Right atrium auricular region (tissue), 2 donors: ENCODE results near the gene CCDC148. TPM values are rescaled to one million over a fixed set of nuclear protein-coding genes. Genes with fewer than 3 reads are reported as not detected.

Experiments
- DNase-seq: peaks from one replicate; pipeline ENCODE4 v3.0.0-alpha.2; 2019; ENCODE audit warnings: low spot score
- H3K27ac ChIP-seq, 2 donors: fragments of 200-600 bp; sonication (generic); 1 replicate in 1 of 2; 2 replicates in 1 of 2; pipeline ENCODE4 v1.5.1; 2016 to 2019
- H3K27me3 ChIP-seq, 2 donors: fragments of 200-600 bp; sonication (generic); one replicate each; pipeline versions ENCODE4 v1.5.1 to v1.6.0; 2017 to 2019
- H3K36me3 ChIP-seq: fragments of 200-600 bp; sonication (generic); one replicate; pipeline ENCODE4 v1.5.1; 2016
- H3K4me1 ChIP-seq, 2 donors: fragments of 200-600 bp; sonication (generic); one replicate each; pipeline versions ENCODE4 v1.5.1 to v1.6.0; 2017 to 2019
- H3K4me3 ChIP-seq, 2 donors: fragments of 200-600 bp; sonication (generic); 1 replicate in 1 of 2; 2 replicates in 1 of 2; pipeline ENCODE4 v1.5.1; 2017 to 2019; ENCODE audit warnings: mild to moderate bottlenecking in 1 of 2, moderate library complexity in 1 of 2
- H3K9me3 ChIP-seq, 2 donors: fragments of 200-600 bp; sonication (generic); one replicate each; pipeline ENCODE4 v1.5.1; 2019
- CTCF ChIP-seq, 2 donors: fragments of 200-600 bp; sonication (generic); IDR thresholded peaks; one replicate each; pipeline ENCODE4 v1.5.1; 2019; ENCODE audit warnings: antibody characterized with exemption in 2 of 2
- total RNA-seq, 2 donors: library from RNA; depleted of rRNA; stranded (reverse); fragments of >200 nt; gene quantifications; one replicate each; pipeline ENCODE4 v1.1.0, GENCODE V29; 2016

Gene CCDC148
- total RNA-seq, 2 donors from 2014 or later: 0.20 to 1.1 TPM

DNA sequence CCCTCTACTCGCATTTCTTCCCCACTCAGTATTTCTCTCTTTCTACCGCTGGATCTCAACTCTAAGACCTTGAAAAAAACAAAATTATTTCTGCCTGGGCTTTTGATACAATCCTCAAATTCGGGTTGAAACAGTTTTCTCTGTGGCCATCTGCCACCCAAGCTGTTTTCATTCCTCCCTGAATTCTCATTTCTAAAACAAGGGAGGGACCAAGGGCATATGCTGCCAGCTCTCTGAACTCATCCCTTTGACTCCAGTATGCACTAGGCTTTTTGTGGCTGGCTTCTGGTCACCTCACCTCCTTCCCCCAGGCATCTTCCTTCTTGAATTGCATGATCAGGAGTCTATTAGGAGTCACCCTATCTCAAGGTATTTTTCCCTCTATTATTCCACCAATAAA lies 49.5 kb downstream of the CCDC148 start:
- no peak for TF ChIP-seq CTCF (IDR thresholded peaks at IDR 0.05)
- H3K4me1 ChIP-seq: no peaks in the 10 kb centered on the region
- no peak overlapping the region for H3K4me3 ChIP-seq
- peaks cover 0 to 21% of the 10 kb centered on the region in 2 donors for H3K9me3 ChIP-seq
- no peaks in the 10 kb centered on the region for H3K36me3 ChIP-seq
- no peak for DNase-seq
- no peaks in the 10 kb centered on the region for H3K27me3 ChIP-seq
- H3K27ac ChIP-seq: no peak overlapping the region

DNA sequence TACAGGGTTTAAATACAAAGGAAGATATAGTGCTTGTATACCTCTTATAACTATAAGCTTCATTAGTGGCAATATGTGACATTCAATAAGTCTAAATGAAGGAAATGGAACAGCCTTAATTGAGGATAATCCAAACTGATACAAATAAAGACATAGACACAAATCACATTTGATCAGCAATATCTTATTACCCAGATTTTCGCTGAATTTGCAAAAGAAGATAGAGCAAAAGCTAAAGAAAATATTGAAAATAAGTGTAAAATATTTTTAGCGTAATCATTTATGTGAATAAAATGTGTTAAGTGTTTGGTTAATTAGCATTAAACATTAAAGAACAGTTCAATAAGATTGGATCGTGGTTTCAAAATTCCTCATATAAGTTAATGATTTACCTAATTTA lies 51.2 kb downstream of the CCDC148 start:
- Histone ChIP-seq H3K27ac (no peak overlapping the region), H3K4me3 (no peak overlapping the region), H3K27me3 (no peaks in the 10 kb centered on the region), H3K4me1 (no peaks in the 10 kb centered on the region), H3K9me3 (peaks cover 0 to 6% of the 10 kb centered on the region in 2 donors), H3K36me3 (no peaks in the 10 kb centered on the region)
- TF ChIP-seq CTCF (IDR thresholded peaks at IDR 0.05): no peak
- no peak for DNase-seq

- Histone ChIP-seq H3K4me1 (no peaks in the 10 kb centered on the region), H3K27ac (no peak overlapping the region), H3K4me3 (no peak overlapping the region), H3K27me3 (no peaks in the 10 kb centered on the region), H3K36me3 (no peaks in the 10 kb centered on the region), H3K9me3 (no peaks in the 10 kb centered on the region)
- no peak for DNase-seq
- no peak for TF ChIP-seq CTCF (IDR thresholded peaks at IDR 0.05)
Measured at GRCh38 chr2:158403237-158403636, 53.3 kb downstream of the CCDC148 start.

DNA sequence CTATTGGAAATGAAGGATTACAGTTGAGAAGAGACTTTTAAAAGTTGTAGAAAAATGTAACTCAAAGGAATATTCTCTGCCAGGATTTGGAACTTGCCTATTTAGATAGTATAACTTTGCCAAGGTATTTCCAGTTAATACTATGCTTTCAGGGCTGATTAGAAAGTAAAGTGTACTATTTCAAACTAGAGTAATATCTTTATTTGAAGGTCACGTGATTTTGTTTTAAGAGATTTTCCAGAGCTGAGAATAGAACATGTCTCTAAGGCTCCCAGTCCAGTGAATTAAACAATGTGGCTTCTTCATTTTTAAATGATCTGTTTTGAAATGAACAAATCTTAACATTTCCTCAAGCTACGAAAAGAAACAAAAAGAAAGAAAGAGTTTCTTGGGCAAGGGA lies 53.9 kb downstream of the CCDC148 start:
- no peaks in the 10 kb centered on the region for H3K4me1 ChIP-seq
- no peak overlapping the region for H3K27ac ChIP-seq
- H3K4me3 ChIP-seq: no peak overlapping the region
- H3K27me3 ChIP-seq: no peaks in the 10 kb centered on the region
- no peak for DNase-seq
- H3K36me3 ChIP-seq: no peaks in the 10 kb centered on the region
- TF ChIP-seq CTCF (IDR thresholded peaks at IDR 0.05): no peak
- no peaks in the 10 kb centered on the region for H3K9me3 ChIP-seq

- H3K4me1 ChIP-seq: no peaks in the 10 kb centered on the region
Measured at GRCh38 chr2:158395166-158395565, 61.4 kb downstream of the CCDC148 start.

More at GRCh38 chr2:158395166-158395565, 61.4 kb downstream of the CCDC148 start:
- no peak overlapping the region for H3K4me3 ChIP-seq
- no peaks in the 10 kb centered on the region for H3K36me3 ChIP-seq
- H3K27ac ChIP-seq: no peak overlapping the region
- TF ChIP-seq CTCF (IDR thresholded peaks at IDR 0.05): no peak
- H3K9me3 ChIP-seq: no peaks in the 10 kb centered on the region
- DNase-seq: no peak
- H3K27me3 ChIP-seq: no peaks in the 10 kb centered on the region
